Measurements from ENCODE around the gene AMZ2. TPM values are rescaled to one million over a fixed set of nuclear protein-coding genes. Genes with fewer than 3 reads are reported as not detected.
A peak's percentile ranks its signal among the peaks of the same experiment; 100 is the strongest.
"Not testable (repeated sequence)": the region's sequence is repeated elsewhere in the genome, so short reads cannot be mapped to it uniquely, and the experiment has no call there.

AMZ2 gene, protein sequence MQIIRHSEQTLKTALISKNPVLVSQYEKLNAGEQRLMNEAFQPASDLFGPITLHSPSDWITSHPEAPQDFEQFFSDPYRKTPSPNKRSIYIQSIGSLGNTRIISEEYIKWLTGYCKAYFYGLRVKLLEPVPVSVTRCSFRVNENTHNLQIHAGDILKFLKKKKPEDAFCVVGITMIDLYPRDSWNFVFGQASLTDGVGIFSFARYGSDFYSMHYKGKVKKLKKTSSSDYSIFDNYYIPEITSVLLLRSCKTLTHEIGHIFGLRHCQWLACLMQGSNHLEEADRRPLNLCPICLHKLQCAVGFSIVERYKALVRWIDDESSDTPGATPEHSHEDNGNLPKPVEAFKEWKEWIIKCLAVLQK
- 113 TPM for polyA plus RNA-seq (2013, experiment 1 of 4)
- polyA plus RNA-seq (2013, experiment 2 of 4), result 104 TPM
- 90.3 TPM for polyA plus RNA-seq (2013, experiment 3 of 4)
- 101 TPM for polyA plus RNA-seq (2013, experiment 4 of 4)

DNA sequence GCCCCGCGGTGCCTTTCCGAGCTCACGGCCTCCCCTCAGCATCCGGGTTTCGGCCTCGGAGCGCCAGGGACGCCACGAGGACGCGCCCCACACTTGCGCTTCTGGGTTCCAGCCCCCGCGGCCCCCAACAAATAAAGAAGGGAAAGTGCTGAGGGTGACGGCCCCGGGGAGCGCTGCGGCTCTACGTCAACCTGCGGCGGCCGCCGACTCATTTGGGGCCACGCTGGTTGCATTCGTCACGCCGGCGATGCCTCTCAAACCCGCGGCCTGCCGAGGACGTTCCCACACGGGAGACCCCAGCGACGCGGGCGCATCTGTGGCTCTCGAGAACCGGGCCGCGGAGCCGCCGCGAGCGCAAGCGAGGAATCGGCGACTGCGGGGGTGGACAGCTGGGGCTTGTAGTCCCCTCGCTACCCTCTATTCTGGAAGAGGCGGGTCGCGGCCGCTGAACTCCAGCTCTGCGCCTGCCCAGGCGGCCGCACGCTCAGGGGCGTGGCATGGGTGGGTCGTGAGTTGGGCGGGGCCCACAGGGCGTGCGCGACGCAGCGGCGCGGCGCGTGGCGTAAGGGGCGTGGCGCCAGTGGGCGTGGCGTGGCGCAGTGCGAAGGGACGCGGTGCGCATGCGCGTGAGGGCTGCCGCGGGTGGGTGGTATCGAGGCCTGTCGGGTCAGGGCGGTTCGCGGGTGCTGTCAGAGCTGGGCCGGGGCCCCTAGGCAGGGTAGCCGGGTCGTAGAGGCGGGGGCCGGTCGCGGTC lies at the start of gene AMZ2:
TSS of gene AMZ2 (plus strand) at position 599 of the 754 bp plus-strand sequence. CDS start 2,145 bp downstream, outside the sequence.
- H3K9me3 ChIP-seq (ENCODE audit: control insufficient read depth, low read length), result no peaks in the 10 kb centered on the region
- H3K4me1 ChIP-seq (ENCODE audit: control insufficient read depth, insufficient read depth, low read length), result peaks cover 7% of the 10 kb centered on the region
- H3K27ac ChIP-seq (ENCODE audit: insufficient read depth, low read depth, low read length, poor library complexity, severe bottlenecking), result peak within 1 kb of the TSS; percentile 67
- peaks cover 5% of the 10 kb centered on the region for H3K36me3 ChIP-seq (ENCODE audit: control insufficient read depth, insufficient read depth, low read length)
- no peaks in the 10 kb centered on the region for H3K27me3 ChIP-seq (ENCODE audit: control insufficient read depth, insufficient read depth, low read length, poor library complexity, severe bottlenecking)
- WGBS, 2 experiments, result 1% methylated on average over 97 of the region's 97 CpGs
- peak within 1 kb of the TSS; percentile 52 for H3K4me3 ChIP-seq (ENCODE audit: insufficient read depth, low read depth, low read length)

- Histone ChIP-seq H3K4me1 (ENCODE audit: control insufficient read depth, insufficient read depth, low read length) (peaks cover 5% of the 10 kb centered on the region), H3K27ac (ENCODE audit: insufficient read depth, low read depth, low read length, poor library complexity, severe bottlenecking) (no peak overlapping the region), H3K36me3 (ENCODE audit: control insufficient read depth, insufficient read depth, low read length) (no peaks in the 10 kb centered on the region), H3K4me3 (ENCODE audit: insufficient read depth, low read depth, low read length) (no peak overlapping the region), H3K9me3 (ENCODE audit: control insufficient read depth, low read length) (no peaks in the 10 kb centered on the region), H3K27me3 (ENCODE audit: control insufficient read depth, insufficient read depth, low read length, poor library complexity, severe bottlenecking) (peaks cover 100% of the 10 kb centered on the region)
- WGBS, 2 experiments, result 2% methylated on average over 101 of the region's 101 CpGs
Observed at GRCh38 chr17:68198931-68199836, 48.7 kb upstream of the AMZ2 start.

DNA sequence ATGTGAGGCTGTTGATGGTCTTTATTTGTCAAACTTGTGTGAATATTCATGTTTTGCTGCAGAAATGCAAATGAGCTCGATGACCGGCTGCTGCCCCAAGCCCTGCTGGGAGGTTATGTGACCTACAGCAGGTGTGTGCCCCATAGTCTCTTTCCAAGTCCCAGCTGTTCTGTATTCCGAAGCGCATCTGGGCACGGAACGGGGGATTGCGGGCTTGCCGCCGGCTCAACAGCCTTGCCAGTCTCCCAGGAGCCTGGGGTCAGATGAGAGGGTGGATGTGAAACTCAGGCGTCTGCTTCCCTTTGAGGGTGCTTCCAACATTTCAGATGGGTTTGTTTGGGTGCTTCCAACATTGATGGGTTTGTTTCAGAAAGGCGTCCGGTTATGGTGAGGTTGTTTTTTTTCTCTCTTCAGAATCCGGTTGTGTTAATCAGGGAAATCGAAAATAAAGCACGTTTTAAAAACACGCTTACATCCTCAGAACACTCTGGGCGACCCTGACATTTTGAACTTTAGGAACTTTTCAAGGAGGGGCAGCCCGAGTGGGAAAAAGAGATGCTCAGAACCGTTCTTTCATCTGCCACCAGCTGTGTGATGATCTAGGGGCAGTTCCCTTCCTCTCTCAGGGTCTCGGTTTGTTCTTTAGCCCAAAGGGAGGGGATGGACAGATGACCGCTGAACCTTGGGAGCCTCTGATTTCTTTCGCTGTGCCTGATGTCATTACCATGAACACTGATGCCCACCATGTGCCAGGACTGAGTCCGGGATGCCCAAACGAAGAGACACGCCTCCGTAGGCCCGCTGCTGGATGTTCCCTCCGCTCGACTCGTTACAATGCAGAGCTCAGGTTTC lies 47.8 kb upstream of the AMZ2 start:
- peaks cover 100% of the 10 kb centered on the region for H3K27me3 ChIP-seq (ENCODE audit: control insufficient read depth, insufficient read depth, low read length, poor library complexity, severe bottlenecking)
- H3K9me3 ChIP-seq (ENCODE audit: control insufficient read depth, low read length), result no peaks in the 10 kb centered on the region
- H3K36me3 ChIP-seq (ENCODE audit: control insufficient read depth, insufficient read depth, low read length), result no peaks in the 10 kb centered on the region
- H3K4me1 ChIP-seq (ENCODE audit: control insufficient read depth, insufficient read depth, low read length), result peaks cover 5% of the 10 kb centered on the region
- 11 to 13% methylated on average over 30 of the region's 30 CpGs for WGBS, 2 experiments
- no peak overlapping the region for H3K4me3 ChIP-seq (ENCODE audit: insufficient read depth, low read depth, low read length)
- H3K27ac ChIP-seq (ENCODE audit: insufficient read depth, low read depth, low read length, poor library complexity, severe bottlenecking), result no peak overlapping the region

DNA sequence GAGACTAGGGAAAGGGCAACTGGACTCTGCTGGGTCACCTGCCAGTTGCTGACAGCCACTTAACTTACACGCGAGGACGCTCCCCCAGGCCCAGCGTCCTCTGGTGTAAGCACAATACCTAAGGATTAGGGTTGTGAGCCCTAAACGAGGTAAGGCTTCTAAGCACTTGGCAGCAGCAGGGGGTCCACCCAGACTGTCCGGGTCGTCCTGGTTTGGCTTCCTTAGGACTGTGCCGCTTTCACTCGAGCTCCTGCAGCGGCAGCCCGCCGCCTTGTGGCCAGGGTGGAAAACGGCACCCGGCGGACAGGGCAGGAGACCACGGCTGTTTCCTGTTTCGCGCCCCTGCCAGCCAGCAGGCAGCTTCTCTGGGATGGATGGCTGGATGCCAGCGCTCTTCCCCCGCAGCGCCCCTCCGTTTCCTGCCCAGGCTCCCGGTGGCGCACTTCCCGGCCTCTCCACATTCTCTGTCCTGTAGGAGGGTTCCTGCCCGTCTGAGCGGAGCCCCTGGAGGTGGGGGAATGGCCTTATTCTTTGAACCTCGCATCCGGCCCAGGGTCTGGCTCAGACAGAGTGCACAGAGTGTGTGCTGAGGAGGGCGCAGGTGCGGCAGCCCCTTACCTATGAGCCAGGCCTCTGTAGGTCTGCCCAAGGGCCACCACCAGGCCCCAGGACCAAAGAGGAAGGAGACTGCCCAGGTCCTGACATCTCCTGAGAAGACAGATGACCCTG lies 47.0 kb upstream of the AMZ2 start:
- H3K9me3 ChIP-seq (ENCODE audit: control insufficient read depth, low read length), result no peaks in the 10 kb centered on the region
- H3K36me3 ChIP-seq (ENCODE audit: control insufficient read depth, insufficient read depth, low read length), result no peaks in the 10 kb centered on the region
- H3K4me3 ChIP-seq (ENCODE audit: insufficient read depth, low read depth, low read length), result no peak overlapping the region
- H3K27ac ChIP-seq (ENCODE audit: insufficient read depth, low read depth, low read length, poor library complexity, severe bottlenecking), result no peak overlapping the region
- peaks cover 3% of the 10 kb centered on the region for H3K4me1 ChIP-seq (ENCODE audit: control insufficient read depth, insufficient read depth, low read length)
- WGBS, 2 experiments, result 8 to 9% methylated on average over 30 to 31 of the region's 31 CpGs
- peaks cover 95% of the 10 kb centered on the region for H3K27me3 ChIP-seq (ENCODE audit: control insufficient read depth, insufficient read depth, low read length, poor library complexity, severe bottlenecking)

DNA sequence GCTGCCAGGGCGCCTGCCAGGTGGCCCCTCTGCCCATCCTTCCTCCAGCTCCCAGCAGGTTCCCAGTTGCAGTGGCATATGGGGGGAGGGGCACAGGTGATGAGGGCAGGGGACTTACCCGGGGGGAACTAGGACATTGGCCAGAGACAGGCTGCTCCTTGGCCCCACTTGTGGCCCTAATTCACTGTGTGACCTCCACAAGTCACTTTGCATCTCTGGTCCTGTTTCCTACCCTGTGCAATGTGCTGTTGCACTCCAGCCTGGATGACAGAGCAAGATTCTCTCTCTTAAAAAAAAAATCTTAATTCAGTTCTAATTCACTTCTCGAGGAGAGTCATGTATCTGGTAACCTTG lies 46.4 kb upstream of the AMZ2 start:
- H3K27me3 ChIP-seq (ENCODE audit: control insufficient read depth, insufficient read depth, low read length, poor library complexity, severe bottlenecking), result peaks cover 89% of the 10 kb centered on the region
- not testable (repeated sequence) for H3K4me3 ChIP-seq (ENCODE audit: insufficient read depth, low read depth, low read length); H3K27ac ChIP-seq (ENCODE audit: insufficient read depth, low read depth, low read length, poor library complexity, severe bottlenecking); H3K36me3 ChIP-seq (ENCODE audit: control insufficient read depth, insufficient read depth, low read length); H3K9me3 ChIP-seq (ENCODE audit: control insufficient read depth, low read length); H3K4me1 ChIP-seq (ENCODE audit: control insufficient read depth, insufficient read depth, low read length)
- WGBS, 2 experiments, result 67 to 69% methylated on average over 3 of the region's 3 CpGs

GRCh38 chr17:68202321-68202720 lies 45.5 kb upstream of the AMZ2 start:
- H3K4me1 ChIP-seq (ENCODE audit: control insufficient read depth, insufficient read depth, low read length); H3K4me3 ChIP-seq (ENCODE audit: insufficient read depth, low read depth, low read length); H3K36me3 ChIP-seq (ENCODE audit: control insufficient read depth, insufficient read depth, low read length); H3K9me3 ChIP-seq (ENCODE audit: control insufficient read depth, low read length); H3K27ac ChIP-seq (ENCODE audit: insufficient read depth, low read depth, low read length, poor library complexity, severe bottlenecking): not testable (repeated sequence)
- WGBS, 2 experiments, result 75 to 76% methylated on average over 2 of the region's 2 CpGs
- H3K27me3 ChIP-seq (ENCODE audit: control insufficient read depth, insufficient read depth, low read length, poor library complexity, severe bottlenecking), result peaks cover 80% of the 10 kb centered on the region

- H3K27ac ChIP-seq (ENCODE audit: insufficient read depth, low read depth, low read length, poor library complexity, severe bottlenecking), result no peak overlapping the region
- WGBS, 2 experiments, result 4 to 5% methylated on average over 21 to 22 of the region's 22 CpGs
- H3K9me3 ChIP-seq (ENCODE audit: control insufficient read depth, low read length), result no peaks in the 10 kb centered on the region
- no peaks in the 10 kb centered on the region for H3K4me1 ChIP-seq (ENCODE audit: control insufficient read depth, insufficient read depth, low read length)
- H3K36me3 ChIP-seq (ENCODE audit: control insufficient read depth, insufficient read depth, low read length), result no peaks in the 10 kb centered on the region
- H3K27me3 ChIP-seq (ENCODE audit: control insufficient read depth, insufficient read depth, low read length, poor library complexity, severe bottlenecking), result peaks cover 56% of the 10 kb centered on the region
- H3K4me3 ChIP-seq (ENCODE audit: insufficient read depth, low read depth, low read length), result peak overlapping the region; percentile 43
Observed at GRCh38 chr17:68204736-68205135, 43.1 kb upstream of the AMZ2 start.

GRCh38 chr17:68205251-68205807 lies 42.5 kb upstream of the AMZ2 start:
- Histone ChIP-seq H3K4me3 (ENCODE audit: insufficient read depth, low read depth, low read length) (peak overlapping the region; percentile 43), H3K4me1 (ENCODE audit: control insufficient read depth, insufficient read depth, low read length) (no peaks in the 10 kb centered on the region), H3K27me3 (ENCODE audit: control insufficient read depth, insufficient read depth, low read length, poor library complexity, severe bottlenecking) (peaks cover 50% of the 10 kb centered on the region), H3K36me3 (ENCODE audit: control insufficient read depth, insufficient read depth, low read length) (peaks cover 5% of the 10 kb centered on the region), H3K9me3 (ENCODE audit: control insufficient read depth, low read length) (no peaks in the 10 kb centered on the region), H3K27ac (ENCODE audit: insufficient read depth, low read depth, low read length, poor library complexity, severe bottlenecking) (peak overlapping the region; percentile 67)
- 0% methylated on average over 71 of the region's 71 CpGs for WGBS, 2 experiments
